Inferior parietal cortex (tissue), 1 donor: Measurements from ENCODE around the gene ZBTB4.

Experiments
- DNase-seq: peaks from one replicate; pipeline ENCODE4 v3.0.0-alpha.2; 2016; ENCODE audit errors: extremely low spot score

Gene ZBTB4

GRCh38 chr17:7421186-7421585 is 58.2 kb downstream of the ZBTB4 start:
- DNase-seq: no peak

- DNase-seq: no peak
Observed at GRCh38 chr17:7419819-7420610, 59.4 kb downstream of the ZBTB4 start, which contains the start of gene SPEM1. Gene SPEM1, plus strand, starts transcription at chr17:7420324. Its CDS starts 61 bp downstream, at chr17:7420385.

GRCh38 chr17:7418472-7419152 is 60.8 kb downstream of the ZBTB4 start:
- DNase-seq: no peak

- DNase-seq: no peak
Observed at GRCh38 chr17:7417056-7417655, 62.3 kb downstream of the ZBTB4 start.

GRCh38 chr17:7416323-7416722 is 63.1 kb downstream of the ZBTB4 start:
- DNase-seq: no peak

- DNase-seq: no peak
Observed at GRCh38 chr17:7415784-7416183, 63.6 kb downstream of the ZBTB4 start.

GRCh38 chr17:7414837-7415236 is 64.6 kb downstream of the ZBTB4 start:
- DNase-seq: no peak

- no peak for DNase-seq
Observed at GRCh38 chr17:7413346-7413985, 66.0 kb downstream of the ZBTB4 start.

GRCh38 chr17:7411427-7411750 is 68.0 kb downstream of the ZBTB4 start:
- DNase-seq: no peak

- DNase-seq: no peak
Observed at GRCh38 chr17:7410634-7411426, 68.6 kb downstream of the ZBTB4 start.

- DNase-seq: no peak
Observed at GRCh38 chr17:7409716-7410115, 69.7 kb downstream of the ZBTB4 start.
